Upper lobe of left lung (tissue), 6 donors: Measurements from ENCODE around the gene DDX31. TPM values are rescaled to one million over a fixed set of nuclear protein-coding genes. Genes with fewer than 3 reads are reported as not detected.
"Not testable (repeated sequence)": the region's sequence is repeated elsewhere in the genome, so short reads cannot be mapped to it uniquely, and the experiment has no call there.

Source experiments
- ATAC-seq, 2 donors: fragments of 200-7000 bp; cut with Tn5 transposase; one replicate each; pipeline ENCODE4 v1.9.1; 2022; ENCODE audit warnings: mild to moderate bottlenecking in 2 of 2, moderate library complexity in 2 of 2; ENCODE audit not compliant: low FRiP score in 2 of 2
- DNase-seq, 2 donors: peaks; one replicate each; pipeline ENCODE4 v3.0.0-alpha.2; 2019 to 2020
- H3K27ac ChIP-seq, 4 donors: fragments of 200-600 bp; sonication (generic); one replicate each; pipeline ENCODE4 v1.5.1; 2016 to 2019
- H3K27me3 ChIP-seq, 4 donors: fragments of 200-600 bp; sonication (generic); one replicate each; pipeline ENCODE4 v1.5.1; 2017 to 2019
- H3K36me3 ChIP-seq, 4 donors: fragments of 200-600 bp; sonication (generic); one replicate each; pipeline ENCODE4 v1.5.1; 2016 to 2019
- H3K4me1 ChIP-seq, 4 donors: fragments of 200-600 bp; sonication (generic); one replicate each; pipeline ENCODE4 v1.5.1; 2018 to 2019
- H3K4me3 ChIP-seq, 4 donors: fragments of 200-600 bp; sonication (generic); one replicate each; pipeline ENCODE4 v1.5.1; 2017 to 2019; ENCODE audit warnings: mild to moderate bottlenecking in 2 of 4, moderate library complexity in 1 of 4
- H3K9me3 ChIP-seq, 4 donors: fragments of 200-600 bp; sonication (generic); one replicate each; pipeline ENCODE4 v1.5.1; 2018 to 2019
- CTCF ChIP-seq, 6 experiments: fragments of 450-650 bp in 4 of 6; fragments of 200-600 bp in 2 of 6; sonication (generic) in 2 of 6; IDR thresholded peaks; one replicate each; pipeline ENCODE4 v1.5.1; 2016 to 2019; ENCODE audit warnings: antibody characterized with exemption in 6 of 6
- EP300 ChIP-seq, 4 donors: sonication (generic); formaldehyde crosslinking; IDR thresholded peaks; one replicate each; pipeline ENCODE4 v1.5.1; 2017; ENCODE audit warnings: antibody characterized with exemption in 4 of 4, control low read depth in 2 of 4
- POLR2A ChIP-seq, 4 donors: fragments of 450-650 bp; IDR thresholded peaks; one replicate each; pipeline ENCODE4 v1.5.1; 2016 to 2017; ENCODE audit warnings: antibody characterized with exemption in 4 of 4, mild to moderate bottlenecking in 2 of 4
- POLR2AphosphoS5 ChIP-seq, 2 donors: sonication (generic); formaldehyde crosslinking; IDR thresholded peaks; one replicate each; pipeline ENCODE4 v1.5.1; 2017; ENCODE audit warnings: antibody characterized with exemption in 2 of 2
- WGBS, 2 donors: methylation state at CpG; one replicate each; pipeline ENCODE4 v1.1.5; 2017 to 2018; 5-methylcytosine and 5-hydroxymethylcytosine counted together
- total RNA-seq, 6 donors: library from RNA; depleted of rRNA in 4 of 6; stranded (reverse); fragments of >200 nt in 4 of 6; gene quantifications; one replicate each; pipeline versions ENCODE4 v1.1.0 to v1.2.1, GENCODE V29; 2016 to 2021
- donor health status: DM: no; HTN: no; CAD: no; lungs with moderate emphysema.
- donor health status: DM: no; HTN: yes; CAD: no; lungs with severe emphysema.

Gene DDX31
- total RNA-seq, result 10 to 100 TPM; 13.5 to 22.1 (median 18.8) TPM

- H3K4me1 ChIP-seq, result peaks cover 21 to 43% (median 36%) of the 10 kb centered on the region in 4 donors
- peak; percentile 55 to 61 for TF ChIP-seq POLR2AphosphoS5 (IDR thresholded peaks at IDR 0.05)
- TF ChIP-seq POLR2A (IDR thresholded peaks at IDR 0.05), result peak; percentile 33 to 77 (median 72)
- TF ChIP-seq EP300 (IDR thresholded peaks at IDR 0.05), result no peak
- TF ChIP-seq CTCF (IDR thresholded peaks at IDR 0.05), result peak in 2 of 6 experiments; percentile 31 to 35
Observed at GRCh38 chr9:132669698-132670456, at the start of gene DDX31. TSS of gene DDX31 (minus strand) at chr9:132669983. CDS start at chr9:132669934, 49 bp downstream.

GRCh38 chr9:132718381-132718928 lies 48.7 kb upstream of the DDX31 start:
- not testable (repeated sequence) for H3K4me3 ChIP-seq, H3K27me3 ChIP-seq, H3K27ac ChIP-seq, DNase-seq, H3K4me1 ChIP-seq, H3K9me3 ChIP-seq, H3K36me3 ChIP-seq, ATAC-seq
- 73 to 75% methylated on average over 8 of the region's 8 CpGs for WGBS, 2 donors

More at GRCh38 chr9:132669698-132670456, at the start of gene DDX31:
- WGBS, 2 donors, result 0% methylated on average over 23 to 60 of the region's 77 CpGs
- DNase-seq (peak; percentile 91 to 97), ATAC-seq (peak; percentile 96 to 98)
- peak within 1 kb of the TSS; percentile 87 to 100 (median 100) for H3K4me3 ChIP-seq
- no peaks in the 10 kb centered on the region for H3K9me3 ChIP-seq
- H3K36me3 ChIP-seq, result no peaks in the 10 kb centered on the region
- peak within 1 kb of the TSS; percentile 96 to 99 (median 98) for H3K27ac ChIP-seq
- no peaks in the 10 kb centered on the region for H3K27me3 ChIP-seq

- Histone ChIP-seq H3K4me3 (no peak overlapping the region), H3K9me3 (no peaks in the 10 kb centered on the region), H3K27me3 (no peaks in the 10 kb centered on the region), H3K36me3 (no peaks in the 10 kb centered on the region), H3K27ac (no peak overlapping the region), H3K4me1 (no peaks in the 10 kb centered on the region)
- TF ChIP-seq EP300 (IDR thresholded peaks at IDR 0.05) (peak in 1 of 4 donors; percentile 57), POLR2AphosphoS5 (IDR thresholded peaks at IDR 0.05) (no peak)
- DNase-seq, result no peak
- ATAC-seq, result peak in 1 of 2 donors; percentile 49
- 61 to 66% methylated on average over 11 to 13 of the region's 13 CpGs for WGBS, 2 donors
Observed at GRCh38 chr9:132717326-132717945, 47.7 kb upstream of the DDX31 start.

- WGBS, 2 donors, result 85 to 100% methylated on average over 4 of the region's 4 CpGs
- no peak for DNase-seq
Observed at GRCh38 chr9:132716007-132716406, 46.2 kb upstream of the DDX31 start.

GRCh38 chr9:132712753-132713152 lies 43.0 kb upstream of the DDX31 start:
- 81 to 82% methylated on average over 5 of the region's 5 CpGs for WGBS, 2 donors
- Histone ChIP-seq H3K4me3 (no peak overlapping the region), H3K9me3 (no peaks in the 10 kb centered on the region), H3K4me1 (no peaks in the 10 kb centered on the region), H3K36me3 (no peaks in the 10 kb centered on the region), H3K27ac (no peak overlapping the region), H3K27me3 (no peaks in the 10 kb centered on the region)
- DNase-seq (no peak), ATAC-seq (no peak)
- TF ChIP-seq POLR2AphosphoS5 (IDR thresholded peaks at IDR 0.05), result no peak
- no peak for TF ChIP-seq POLR2A (IDR thresholded peaks at IDR 0.05)
- no peak for TF ChIP-seq CTCF (IDR thresholded peaks at IDR 0.05)
- TF ChIP-seq EP300 (IDR thresholded peaks at IDR 0.05), result no peak

More at GRCh38 chr9:132716007-132716406, 46.2 kb upstream of the DDX31 start:
- no peak for ATAC-seq
- Histone ChIP-seq H3K4me1 (no peaks in the 10 kb centered on the region), H3K27me3 (no peaks in the 10 kb centered on the region), H3K36me3 (no peaks in the 10 kb centered on the region), H3K4me3 (no peak overlapping the region), H3K9me3 (no peaks in the 10 kb centered on the region), H3K27ac (no peak overlapping the region)
- no peak for TF ChIP-seq POLR2AphosphoS5 (IDR thresholded peaks at IDR 0.05)

GRCh38 chr9:132711846-132712245 lies 42.1 kb upstream of the DDX31 start:
- 69 to 75% methylated on average over 3 of the region's 3 CpGs for WGBS, 2 donors
- no peak overlapping the region for H3K27ac ChIP-seq
- no peaks in the 10 kb centered on the region for H3K36me3 ChIP-seq
- DNase-seq (no peak), ATAC-seq (no peak)
- no peaks in the 10 kb centered on the region for H3K9me3 ChIP-seq
- H3K4me3 ChIP-seq, result no peak overlapping the region
- H3K4me1 ChIP-seq, result no peaks in the 10 kb centered on the region
- H3K27me3 ChIP-seq, result no peaks in the 10 kb centered on the region
- TF ChIP-seq EP300 (IDR thresholded peaks at IDR 0.05), result no peak
- no peak for TF ChIP-seq CTCF (IDR thresholded peaks at IDR 0.05)
- TF ChIP-seq POLR2A (IDR thresholded peaks at IDR 0.05), result no peak
- no peak for TF ChIP-seq POLR2AphosphoS5 (IDR thresholded peaks at IDR 0.05)

- DNase-seq, H3K4me3 ChIP-seq, H3K27me3 ChIP-seq, H3K4me1 ChIP-seq, ATAC-seq, H3K27ac ChIP-seq, H3K9me3 ChIP-seq, H3K36me3 ChIP-seq: not testable (repeated sequence)
- 91 to 94% methylated on average over 5 of the region's 5 CpGs for WGBS, 2 donors
Observed at GRCh38 chr9:132711152-132711551, 41.4 kb upstream of the DDX31 start.
